ENCODE results near the gene MAST4.

The MAST4 gene

DNA sequence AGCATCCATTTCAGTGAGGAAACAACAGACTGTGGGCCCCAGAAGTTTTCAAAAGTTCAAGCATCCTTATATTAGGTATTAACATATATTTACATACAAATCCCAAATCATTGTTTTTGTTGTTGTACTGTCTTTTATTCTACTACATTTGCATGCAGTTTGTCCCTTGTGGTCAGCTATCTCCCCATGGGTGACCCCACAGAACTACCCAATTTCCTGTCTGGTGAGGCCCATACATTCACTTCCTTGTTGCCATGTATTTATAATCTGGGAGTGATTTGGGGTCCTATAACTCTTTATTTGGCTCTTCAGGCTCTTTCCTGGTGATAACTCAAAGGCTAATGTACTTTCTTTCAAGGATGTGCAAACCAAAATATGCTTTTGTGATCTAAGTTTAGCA, 603.7 kb downstream of the MAST4 start:
- DNase-seq = no peak

DNA sequence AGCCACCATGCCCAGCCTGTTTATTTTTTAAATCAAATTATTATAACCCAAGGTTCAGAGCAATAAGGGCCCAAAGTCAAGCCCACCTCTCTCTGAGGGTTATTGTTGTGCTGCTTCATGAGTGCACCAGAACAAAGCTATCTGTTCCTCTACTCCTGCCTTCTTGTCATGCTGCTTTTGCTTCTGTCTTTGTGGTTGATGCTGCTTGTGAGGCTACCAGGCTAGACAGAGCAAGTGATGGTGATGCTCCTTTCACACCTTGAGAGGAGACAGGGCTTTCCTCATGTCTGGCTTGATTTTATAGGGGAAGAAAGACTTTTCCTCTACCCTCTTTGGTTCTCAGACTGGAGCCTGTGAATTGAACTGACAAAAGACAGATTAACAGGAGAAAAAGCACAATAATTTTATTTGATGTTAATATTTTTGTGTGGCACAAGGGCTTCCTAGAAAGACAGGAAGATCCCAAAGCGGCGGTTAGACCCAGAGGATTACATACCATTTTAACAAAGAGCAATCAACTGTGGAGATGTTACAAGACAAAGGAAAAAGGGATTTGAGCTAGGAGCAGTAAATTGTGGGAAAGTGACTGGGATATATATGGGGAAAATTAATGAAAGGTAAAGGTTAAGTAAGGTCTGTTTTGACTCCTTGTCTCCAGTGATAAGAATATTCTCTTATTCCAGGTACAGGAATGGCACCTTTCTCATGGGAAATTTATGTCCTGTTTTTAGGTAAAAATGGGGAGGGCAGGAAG, 604.8 kb downstream of the MAST4 start:
- DNase-seq = no peak

DNA sequence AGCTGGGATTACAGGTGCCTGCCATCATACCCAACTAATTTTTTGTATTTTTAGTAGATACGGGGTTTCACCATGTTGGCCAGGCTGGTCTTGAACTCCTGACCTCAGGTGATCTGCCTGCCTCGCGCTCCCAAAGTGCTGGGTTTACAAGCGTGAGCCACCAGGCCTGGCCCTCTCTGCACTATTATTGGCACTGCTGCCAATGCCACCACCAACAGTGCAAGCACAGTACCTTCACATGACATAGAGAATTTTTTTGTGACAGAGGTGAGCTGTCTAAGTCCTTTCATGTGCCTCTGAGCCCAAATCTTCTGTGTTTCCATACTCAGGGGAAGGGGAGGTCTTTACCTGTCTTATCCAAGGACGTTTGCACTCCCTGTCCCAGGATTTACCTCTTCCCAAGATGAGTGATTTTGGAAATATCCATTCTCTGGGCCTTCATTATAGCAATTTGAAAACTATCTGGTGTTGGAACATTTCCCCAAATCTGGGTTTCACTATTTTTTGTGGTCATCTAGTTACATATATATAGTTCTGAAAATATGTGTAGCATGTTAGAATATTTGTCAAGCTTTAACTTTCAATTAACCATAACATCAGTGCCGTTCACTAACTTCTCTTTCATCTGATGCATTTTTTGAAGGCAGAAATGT, 605.8 kb downstream of the MAST4 start:
- no peak for DNase-seq

DNA sequence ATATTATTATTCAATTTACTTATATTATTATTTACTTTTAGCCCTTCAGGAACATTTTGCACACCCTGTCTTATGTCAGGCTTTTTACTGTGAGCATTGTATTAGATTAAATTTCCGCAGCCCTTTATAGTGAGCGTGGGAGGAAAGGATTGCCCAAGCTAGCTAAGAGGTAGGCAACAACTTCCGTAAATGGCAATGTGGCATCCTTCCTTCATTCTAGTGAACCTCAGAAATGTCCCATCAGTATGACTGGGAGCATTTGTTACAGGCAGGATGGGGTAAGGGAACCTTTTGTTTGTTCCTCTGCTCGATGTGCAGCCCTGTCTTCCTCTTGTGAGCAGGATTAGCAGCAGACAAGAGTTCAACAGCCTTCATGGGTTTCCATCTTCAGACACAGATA, 606.6 kb downstream of the MAST4 start:
- no peak for DNase-seq

DNA sequence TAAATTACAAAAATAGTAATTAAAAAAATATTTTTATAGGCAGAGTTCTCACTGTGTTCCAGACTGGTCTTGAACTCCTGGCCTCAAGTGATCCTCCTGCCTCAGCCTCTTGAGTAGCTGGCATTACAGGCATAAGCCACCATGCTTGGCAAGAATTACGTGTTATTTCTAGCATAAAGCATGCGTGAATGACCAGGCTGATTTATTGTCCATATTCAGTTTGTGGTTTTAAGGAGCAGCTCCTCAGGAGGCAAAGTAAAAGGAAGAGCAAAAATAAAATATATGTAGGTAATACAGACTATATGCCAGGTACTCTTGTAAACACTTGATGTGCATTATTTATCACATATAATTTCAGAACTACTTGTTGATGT, 607.5 kb downstream of the MAST4 start:
- DNase-seq = no peak

DNA sequence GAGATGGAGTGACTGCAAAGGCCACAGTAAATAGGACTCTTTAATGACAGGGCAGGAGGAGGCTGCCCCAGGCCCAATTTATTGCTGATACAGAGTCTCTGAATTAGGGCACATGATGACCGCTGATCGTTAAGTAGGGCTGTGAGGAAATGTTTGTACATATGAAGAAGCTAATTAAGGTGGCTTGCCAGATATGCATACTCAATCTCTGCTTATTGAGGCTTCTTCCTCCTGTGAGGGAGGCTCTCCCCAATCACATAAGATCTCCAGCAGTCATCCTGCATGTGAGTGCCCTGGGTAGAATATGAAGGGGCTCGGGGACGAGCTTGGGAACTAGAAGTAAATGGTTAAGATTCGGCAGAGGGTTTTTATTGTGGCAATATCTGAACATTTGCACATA, 608.6 kb downstream of the MAST4 start:
- DNase-seq = no peak

DNA sequence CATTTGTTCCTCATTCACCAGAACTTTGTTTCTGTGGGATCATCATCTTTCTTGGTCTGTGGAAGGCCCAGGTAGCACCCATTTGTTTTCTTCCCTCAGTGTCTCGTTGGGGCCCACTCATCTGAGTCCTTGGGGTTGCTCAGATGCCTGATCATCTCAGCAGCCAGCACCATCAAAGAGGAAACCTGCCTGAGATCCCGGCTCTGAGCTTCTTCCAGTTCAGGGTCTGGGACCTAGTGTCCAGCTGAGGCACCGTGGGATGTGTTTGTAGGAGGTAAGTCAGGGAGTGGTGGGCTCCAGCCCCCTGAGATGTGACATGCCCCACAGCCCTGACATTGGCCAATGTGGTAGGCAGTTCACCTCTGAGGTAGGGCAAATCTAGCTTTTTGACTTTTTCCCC, 609.8 kb downstream of the MAST4 start:
- DNase-seq = no peak

DNA sequence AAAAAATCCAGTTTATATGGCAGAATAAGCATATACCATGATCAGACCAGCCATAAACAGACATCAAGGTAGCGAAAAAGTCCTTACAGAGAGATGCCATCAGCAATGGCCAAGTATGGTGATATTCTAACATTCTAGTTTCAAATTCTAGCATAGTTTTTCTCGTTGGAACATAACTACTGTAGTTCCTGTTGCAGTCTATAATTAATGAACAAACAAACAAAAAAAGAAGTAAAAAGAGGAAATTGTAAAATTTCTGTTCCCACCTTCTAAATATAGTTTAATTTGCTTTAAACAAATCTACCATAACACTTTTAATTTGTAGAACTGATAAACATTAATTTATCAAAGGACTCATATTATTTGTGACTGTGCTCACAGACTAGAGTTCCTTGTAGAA, 610.3 kb downstream of the MAST4 start:
- no peak for DNase-seq

DNA sequence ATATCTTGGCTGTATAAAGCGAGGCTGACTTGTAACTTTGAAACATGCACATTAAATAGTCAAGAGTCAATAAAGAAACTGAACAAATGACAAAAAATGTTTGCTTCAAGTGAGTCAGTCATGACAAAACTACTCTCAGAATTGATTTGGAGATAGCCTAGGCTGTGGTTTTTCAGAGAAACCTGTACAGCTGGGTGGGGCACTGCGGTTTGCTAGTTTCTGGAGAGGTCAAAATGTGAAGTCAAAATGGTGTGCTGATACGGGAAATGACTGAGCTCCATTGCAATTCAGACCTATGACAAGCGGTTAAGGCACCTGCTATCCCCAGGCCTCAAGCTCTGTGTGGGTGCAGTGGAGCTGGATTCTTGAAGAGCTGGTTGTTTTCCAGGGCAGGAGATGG, 610.7 kb downstream of the MAST4 start:
- DNase-seq = no peak

DNA sequence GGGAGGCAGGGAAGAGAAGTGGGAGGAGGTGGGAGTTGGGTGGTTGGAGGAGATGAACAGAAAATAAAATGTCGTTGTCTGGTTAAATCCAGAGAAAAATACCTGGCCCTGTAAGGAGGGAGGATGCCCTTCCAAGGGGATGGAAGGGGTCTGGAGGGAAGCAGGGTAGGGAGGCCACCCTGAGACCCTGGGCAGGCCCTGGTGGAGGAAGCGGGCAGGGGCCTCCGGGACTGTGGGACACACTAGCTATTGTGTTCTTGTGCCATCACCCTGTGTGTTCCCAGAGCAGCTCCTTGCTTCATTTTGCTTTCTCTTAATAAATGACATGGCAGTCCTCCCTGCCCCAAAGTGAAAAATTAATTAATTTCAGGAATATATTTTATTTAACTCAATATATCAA, 612.2 kb downstream of the MAST4 start:
- no peak for DNase-seq

DNA sequence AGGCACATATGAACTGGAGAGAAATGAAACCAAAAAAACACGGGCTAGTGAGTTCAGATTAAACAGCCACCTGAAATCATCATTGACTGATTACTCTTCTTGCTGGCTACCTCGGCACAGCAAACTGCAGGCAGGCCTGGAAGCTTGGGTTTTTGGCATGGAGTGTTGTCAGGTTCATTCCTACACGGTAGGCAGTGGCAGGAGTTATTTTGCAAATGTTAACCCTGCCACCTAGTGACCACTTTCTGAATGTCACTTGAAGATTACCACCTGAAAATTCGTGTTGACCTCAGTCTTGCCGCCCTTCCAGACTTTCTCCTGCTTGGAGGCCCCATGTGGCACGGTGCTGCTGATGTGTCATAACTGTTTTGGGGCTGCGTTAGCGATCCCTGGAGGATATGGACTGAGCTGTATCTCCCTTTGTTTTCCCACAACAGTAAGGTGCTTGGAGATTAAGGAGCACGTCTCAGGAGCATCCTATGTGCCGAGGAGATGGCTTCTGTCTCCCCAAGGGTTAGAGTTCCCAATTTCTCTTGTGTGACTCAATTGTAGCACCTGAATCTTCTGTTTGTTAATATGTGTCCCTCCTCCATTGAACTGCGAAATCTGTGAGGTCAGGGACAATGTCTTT, 613.1 kb downstream of the MAST4 start:
- DNase-seq = no peak

DNA sequence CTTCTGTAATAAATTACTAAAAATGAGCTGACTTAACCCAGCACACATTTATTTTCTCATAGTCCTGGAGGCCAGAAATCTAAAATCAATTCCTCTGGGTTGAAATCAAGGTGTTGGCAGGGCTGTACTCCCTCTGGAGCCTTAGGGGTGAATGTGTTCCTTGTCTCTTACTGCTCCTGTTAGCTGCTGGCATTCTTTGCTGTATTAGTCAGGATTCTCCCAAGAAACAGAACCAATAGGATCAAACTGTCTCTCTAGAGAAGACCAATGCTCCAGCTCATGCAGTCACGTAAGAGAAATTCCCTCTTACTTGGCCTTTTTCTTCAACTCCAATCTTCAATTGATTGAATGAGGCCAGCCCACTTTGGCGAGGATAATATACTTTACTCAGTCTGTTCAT, 615.7 kb downstream of the MAST4 start:
- DNase-seq = no peak

DNA sequence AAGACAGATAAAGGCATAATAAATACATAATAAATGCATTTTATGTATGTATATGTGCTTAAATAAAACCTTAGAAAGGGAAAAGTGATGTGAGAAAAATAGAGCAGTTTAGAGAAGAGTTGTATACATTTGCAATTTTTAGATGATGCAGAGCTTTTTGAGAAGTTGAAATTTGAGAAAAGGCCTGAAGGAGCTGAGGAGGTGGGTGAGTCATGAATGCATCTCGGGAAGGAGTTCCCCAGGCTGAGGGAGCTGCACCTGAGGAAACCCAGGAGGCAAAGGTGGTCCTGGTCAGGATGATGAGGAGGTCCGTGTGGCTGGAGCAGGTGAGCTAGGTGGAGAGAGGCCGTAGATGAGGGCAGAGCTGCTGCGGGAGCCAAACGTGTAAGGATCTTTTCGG, 617.8 kb downstream of the MAST4 start:
- DNase-seq = no peak

DNA sequence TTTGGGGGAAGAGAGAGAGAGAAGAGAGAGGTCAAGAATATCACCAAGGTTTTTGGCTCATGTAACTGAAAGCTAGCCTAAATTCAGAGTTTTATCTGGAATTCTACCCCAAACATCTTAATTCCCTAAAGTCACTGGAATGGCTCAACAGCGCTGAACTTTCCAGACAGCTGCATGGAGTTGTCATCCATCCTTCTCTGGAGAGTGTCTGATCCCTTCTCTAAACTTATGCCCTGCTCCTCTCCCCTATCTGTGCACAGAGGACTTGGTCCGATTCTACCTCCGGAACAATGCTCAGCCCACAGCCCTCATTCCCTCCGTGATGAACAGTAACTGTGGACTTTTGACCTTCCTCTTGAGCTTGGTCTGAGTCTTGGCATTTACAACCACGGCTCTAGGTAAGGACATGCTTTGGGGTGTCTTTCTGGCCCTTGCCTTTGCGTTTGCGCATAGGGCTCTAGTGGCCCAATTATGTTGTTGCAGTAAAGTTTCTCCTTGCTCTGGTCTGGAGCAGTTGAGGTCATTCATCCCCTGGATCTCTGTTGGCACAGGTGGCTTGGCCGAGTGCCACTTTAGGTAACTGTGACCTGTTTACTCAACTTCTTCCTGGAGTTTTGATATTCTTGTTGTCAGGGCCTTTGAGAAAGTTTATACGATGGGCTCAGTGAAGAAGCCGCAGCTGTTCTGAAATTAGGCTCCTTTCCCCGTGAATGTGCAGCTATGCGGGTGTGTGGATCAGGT, 618.7 kb downstream of the MAST4 start:
- no peak for DNase-seq

DNA sequence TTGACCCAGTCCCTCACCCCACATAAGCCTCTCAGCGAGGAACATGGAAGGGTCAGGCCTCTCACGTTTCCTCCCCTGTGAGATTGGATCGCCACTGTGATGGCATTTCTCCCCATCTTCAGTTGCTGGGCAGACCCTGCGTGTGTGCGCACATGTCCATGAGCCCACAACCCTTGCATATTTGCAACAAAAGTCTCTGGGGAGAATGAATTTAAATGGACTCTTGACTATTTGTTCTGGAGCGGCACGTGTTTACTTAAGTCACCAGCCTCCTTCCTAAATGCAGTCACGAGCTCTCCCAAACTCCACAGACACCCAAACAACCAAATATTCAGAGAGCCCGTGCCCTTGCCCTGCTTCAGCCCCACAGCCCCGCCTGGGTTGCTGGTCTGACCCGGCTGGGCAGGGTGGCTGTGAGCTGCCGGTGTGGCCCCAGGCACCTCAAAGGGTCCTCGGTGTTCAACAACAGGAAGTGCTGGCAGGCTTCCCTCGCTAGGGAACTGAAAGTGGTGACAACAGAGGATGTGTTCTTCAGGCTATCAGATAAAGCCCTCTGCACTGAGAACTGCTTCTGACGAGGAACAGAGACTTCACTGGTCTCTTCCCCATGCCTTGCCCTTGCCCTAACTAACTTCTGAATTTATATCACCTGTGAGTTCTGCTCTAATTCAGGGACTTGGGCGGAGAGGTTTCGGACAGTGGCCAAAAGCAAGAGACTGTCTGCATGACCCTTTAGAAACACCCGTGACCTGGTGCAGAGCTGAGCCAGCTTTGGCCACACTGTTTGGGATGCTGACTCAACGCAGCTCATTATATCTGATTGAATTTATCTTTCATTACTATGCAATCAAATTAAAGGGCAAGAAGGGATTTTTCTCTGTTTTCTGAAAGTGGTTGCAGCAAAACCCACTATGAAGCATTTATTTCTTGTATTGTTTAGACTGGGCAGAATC, 619.6 kb downstream of the MAST4 start:
- DNase-seq = no peak

DNA sequence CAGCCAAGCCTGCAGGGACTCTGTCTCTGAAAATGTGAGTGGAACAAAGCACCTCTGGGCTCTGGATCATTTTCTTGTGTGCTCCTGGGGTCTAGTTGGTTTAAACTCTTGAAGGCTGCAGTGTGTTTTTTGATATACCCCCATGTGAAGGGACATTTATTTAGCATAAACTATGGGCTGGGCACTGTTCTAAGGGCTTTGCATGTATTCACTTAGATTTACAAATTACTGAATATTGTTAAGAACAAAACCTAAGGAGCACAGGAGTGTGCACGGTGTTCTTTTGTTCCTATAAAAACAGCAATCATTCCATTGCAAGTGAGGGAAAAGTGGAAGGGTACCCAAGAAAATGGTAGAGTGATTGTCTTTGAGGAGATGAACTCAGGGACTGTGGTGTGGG, 620.4 kb downstream of the MAST4 start:
- no peak for DNase-seq
